GM12891 (cell line): Measurements from ENCODE around the gene LRRC70.

Experiments used
- DNase-seq: peaks from one replicate; pipeline ENCODE4 v3.0.0; 2011; ENCODE audit warnings: low spot score; ENCODE audit not compliant: insufficient read length
- FAIRE-seq: peaks from 2 replicates; lab custom pipeline; 2011; peaks lifted over from hg19 to GRCh38; lab: Jason Lieb, UNC
- PAX5 ChIP-seq: IDR thresholded peaks from 2 replicates; pipeline ENCODE4 v1.6.1; 2011; ENCODE audit warnings: low read length, moderate library complexity, mild to moderate bottlenecking; ENCODE audit not compliant: insufficient read depth, severe bottlenecking
- POLR2A ChIP-seq: IDR thresholded peaks from 2 replicates; pipeline ENCODE4 v1.6.1; 2011; ENCODE audit warnings: low read depth, low read length, control low read depth
- POLR2AphosphoS5 ChIP-seq: IDR thresholded peaks from 2 replicates; pipeline ENCODE4 v1.6.1; 2011; ENCODE audit warnings: low read depth, low read length, control low read depth
- POU2F2 ChIP-seq: IDR thresholded peaks from 2 replicates; pipeline ENCODE4 v1.6.1; 2011; ENCODE audit warnings: low read depth, mild to moderate bottlenecking, control low read depth, low read length, moderate library complexity
- SPI1 ChIP-seq: IDR thresholded peaks from 2 replicates; pipeline ENCODE4 v1.6.1; 2011; ENCODE audit warnings: low read depth, low read length, control low read depth
- TAF1 ChIP-seq: IDR thresholded peaks from 2 replicates; pipeline ENCODE4 v1.6.1; 2011; ENCODE audit warnings: low read depth, low read length, control low read depth

The LRRC70 gene

DNA sequence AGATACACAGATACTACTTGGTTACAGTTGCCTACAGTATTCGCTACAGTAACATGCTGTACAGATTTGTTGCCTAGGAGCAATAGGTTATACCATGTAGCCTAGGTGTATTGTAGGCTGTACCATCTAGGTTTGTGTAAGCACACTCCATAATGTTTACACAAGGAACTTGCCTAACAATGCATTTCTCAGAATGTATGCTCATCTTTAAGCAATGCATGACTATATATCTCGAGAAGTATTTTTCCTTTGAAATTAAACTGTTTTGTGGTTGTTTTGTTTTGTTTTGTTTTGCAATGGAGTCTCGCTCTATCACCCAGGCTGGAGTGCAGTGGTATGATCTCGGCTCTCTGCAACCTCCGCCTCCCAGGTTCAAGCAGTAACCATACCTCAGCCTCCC is 25.3 kb downstream of the LRRC70 start:
- no peak for TF ChIP-seq TAF1
- TF ChIP-seq POLR2AphosphoS5: no peak
- TF ChIP-seq SPI1: no peak
- TF ChIP-seq POLR2A: no peak
- no peak for TF ChIP-seq PAX5
- no peak for TF ChIP-seq POU2F2
- no peak for DNase-seq
- FAIRE-seq: no peak

DNA sequence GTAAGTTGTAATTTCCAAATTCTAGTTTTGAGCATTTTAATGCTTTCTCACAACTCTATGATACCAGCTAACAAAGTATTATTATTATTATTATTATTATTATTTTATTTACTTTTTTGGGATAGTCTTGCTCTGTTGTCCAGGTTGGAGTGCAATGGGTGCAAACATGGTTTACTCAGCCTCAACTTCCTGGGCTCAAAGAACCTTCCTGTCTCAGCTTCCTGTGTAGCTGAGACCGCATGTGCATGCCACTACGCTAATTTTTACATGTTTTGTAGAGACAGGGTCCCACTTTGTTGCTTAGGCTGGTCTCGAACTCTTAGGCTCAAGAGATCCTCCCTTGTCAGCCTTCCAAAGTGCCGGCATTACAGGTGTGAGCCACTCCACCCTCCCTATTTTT is 27.0 kb downstream of the LRRC70 start:
- TF ChIP-seq POLR2A (no peak), POLR2AphosphoS5 (no peak), PAX5 (no peak), POU2F2 (no peak)
- no peak for DNase-seq
- FAIRE-seq: no peak

DNA sequence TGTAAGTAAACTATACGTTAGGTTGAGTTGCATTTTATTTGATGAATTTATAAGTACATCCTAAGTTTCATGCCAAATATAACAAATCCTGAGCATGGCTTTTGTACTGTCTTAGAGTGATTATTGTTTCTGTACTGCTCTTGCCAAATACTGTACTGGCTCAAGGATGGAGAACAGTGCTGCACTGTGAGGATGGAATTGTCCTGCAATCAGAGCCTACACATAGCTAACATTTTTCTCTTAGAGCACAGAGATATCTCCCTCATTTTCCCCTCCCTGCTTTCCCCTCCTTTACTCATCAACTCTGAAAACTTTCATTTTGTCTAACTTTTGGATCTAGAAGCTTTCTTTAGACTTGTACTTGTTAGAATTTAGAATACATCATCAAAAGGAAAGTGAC is 28.3 kb downstream of the LRRC70 start:
- TF ChIP-seq PAX5: no peak
- TF ChIP-seq POLR2AphosphoS5: no peak
- no peak for TF ChIP-seq TAF1
- TF ChIP-seq POLR2A: no peak
- TF ChIP-seq POU2F2: no peak
- TF ChIP-seq SPI1: no peak
- FAIRE-seq: no peak

DNA sequence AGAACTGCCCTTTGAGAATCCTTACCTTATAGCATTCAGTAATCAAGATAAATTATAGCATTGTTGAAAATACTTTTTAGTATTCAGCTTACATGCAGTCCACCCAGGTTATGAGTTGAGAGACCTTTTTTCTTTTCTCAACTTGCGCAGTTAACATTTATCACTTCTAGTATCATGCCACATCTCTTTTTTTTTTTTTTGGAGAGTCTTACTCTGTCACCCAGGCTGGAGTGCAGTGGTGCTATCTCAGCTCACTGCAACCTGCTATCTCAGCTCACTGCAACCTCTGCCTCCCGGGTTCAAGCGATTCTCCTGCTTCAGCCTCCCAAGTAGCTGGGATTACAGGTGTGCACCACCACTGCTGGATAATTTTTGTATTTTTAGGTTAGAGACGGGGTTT is 29.0 kb downstream of the LRRC70 start:
- FAIRE-seq (no peak), DNase-seq (no peak)
- no peak for TF ChIP-seq SPI1
- no peak for TF ChIP-seq TAF1
- TF ChIP-seq POLR2AphosphoS5: no peak
- TF ChIP-seq POLR2A: no peak
- TF ChIP-seq POU2F2: no peak
- TF ChIP-seq PAX5: no peak

More for the DNA sequence above, 28.3 kb downstream of the LRRC70 start:
- DNase-seq: no peak

DNA sequence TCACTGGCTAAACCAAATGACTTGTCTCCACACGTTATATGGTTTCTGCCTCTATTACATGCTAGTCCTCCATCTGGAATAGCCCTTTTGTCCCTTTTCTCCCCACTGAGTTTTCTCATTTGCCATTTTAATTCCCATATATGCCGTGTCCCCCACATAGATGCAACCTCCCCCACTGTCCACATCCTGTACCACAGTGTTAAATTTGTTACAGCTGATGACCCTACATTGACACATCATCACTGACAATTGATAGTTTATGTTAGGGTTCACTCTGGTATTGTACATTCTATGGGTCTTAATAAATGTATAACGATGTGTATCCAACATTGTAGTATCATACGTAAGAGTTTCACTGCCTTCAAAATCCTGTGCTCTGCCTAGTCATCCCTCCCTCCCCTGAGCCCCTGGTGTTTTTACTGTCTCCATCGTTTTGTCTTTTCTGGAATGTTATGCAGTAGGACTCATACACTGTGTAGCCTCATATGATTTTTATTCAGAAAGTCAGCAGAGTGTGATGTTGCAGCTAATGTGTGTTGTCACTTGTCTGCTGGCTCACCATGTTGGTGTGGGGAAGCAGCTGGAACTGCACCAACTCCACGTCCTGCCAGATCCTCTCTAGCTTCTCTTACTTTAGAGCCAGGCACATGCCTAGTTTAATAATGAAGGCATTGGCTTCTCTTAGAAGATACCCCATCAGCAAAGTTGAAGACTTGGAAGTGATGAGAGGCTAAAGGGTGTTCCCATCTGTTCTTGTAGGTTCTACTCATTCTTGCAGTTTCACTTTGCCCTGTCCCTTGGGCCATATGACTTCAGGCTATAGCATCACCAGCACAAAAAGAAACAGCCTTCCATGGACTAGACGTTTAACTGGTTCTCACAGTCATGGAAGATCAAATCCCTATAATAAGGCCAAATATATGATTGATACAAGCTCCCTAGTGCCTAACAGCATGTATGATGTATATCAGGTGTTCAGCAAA is 30.2 kb downstream of the LRRC70 start:
- FAIRE-seq (peak; percentile 62), DNase-seq (no peak)

DNA sequence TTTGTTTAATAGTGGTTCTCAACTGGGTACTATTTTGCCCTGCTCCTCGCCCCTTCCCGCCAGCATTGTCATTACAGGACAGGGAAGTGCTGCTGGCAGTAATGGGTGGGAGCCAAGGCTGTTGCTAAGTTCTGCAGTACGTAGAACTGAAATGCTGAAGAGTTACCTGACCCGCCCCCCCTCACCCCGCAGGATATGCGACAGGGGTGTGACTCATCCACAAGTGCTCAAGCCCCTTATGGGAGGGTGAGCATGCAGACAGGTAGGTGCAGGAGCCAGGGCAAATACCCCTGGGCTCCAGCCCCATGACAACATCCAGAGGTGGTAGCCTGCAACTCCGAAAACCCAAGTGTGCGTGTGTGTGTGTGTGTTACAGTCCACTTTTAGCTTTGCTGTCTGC is 35.7 kb downstream of the LRRC70 start:
- no peak for FAIRE-seq
- no peak for DNase-seq
- TF ChIP-seq POU2F2: no peak
- no peak for TF ChIP-seq POLR2AphosphoS5
- TF ChIP-seq SPI1: no peak
- no peak for TF ChIP-seq PAX5
- no peak for TF ChIP-seq POLR2A
- TF ChIP-seq TAF1: no peak

More for the DNA sequence above, 30.2 kb downstream of the LRRC70 start:
- TF ChIP-seq POLR2A (no peak), POU2F2 (no peak), PAX5 (no peak), TAF1 (no peak), SPI1 (no peak), POLR2AphosphoS5 (no peak)

DNA sequence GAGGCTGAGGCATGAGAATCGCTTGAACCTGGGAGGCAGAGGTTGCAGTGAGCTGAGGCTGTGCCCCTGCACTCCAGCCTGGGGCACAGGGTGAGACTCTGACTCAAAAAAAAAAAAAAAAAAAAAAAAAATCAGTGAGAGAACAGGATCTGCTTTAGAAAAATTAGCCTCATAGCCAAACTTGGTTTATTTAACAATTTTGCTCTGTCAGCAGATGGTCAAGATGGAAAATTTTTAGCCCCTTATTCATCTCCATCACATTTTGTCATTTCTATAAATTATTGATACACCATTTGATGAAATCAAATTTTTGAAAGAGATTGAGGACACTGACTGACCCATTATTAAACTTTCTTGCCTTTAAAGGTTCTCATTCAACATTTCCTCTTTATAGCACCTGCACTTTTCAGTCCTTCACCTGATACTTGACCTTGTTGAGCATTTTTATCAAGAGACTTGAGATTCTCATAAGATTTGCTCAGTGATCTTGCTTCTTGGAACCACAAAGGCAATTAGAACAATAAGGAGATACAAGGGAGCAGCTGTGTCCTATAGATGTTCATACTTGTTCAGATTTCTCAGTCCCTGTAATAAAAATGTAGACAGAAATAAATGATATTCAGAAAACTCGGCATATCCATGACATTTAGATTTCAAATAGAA is 38.1 kb downstream of the LRRC70 start:
- no peak for DNase-seq
- FAIRE-seq: no peak
- TF ChIP-seq POLR2A (no peak), SPI1 (no peak), TAF1 (no peak), PAX5 (no peak), POU2F2 (no peak), POLR2AphosphoS5 (no peak)

DNA sequence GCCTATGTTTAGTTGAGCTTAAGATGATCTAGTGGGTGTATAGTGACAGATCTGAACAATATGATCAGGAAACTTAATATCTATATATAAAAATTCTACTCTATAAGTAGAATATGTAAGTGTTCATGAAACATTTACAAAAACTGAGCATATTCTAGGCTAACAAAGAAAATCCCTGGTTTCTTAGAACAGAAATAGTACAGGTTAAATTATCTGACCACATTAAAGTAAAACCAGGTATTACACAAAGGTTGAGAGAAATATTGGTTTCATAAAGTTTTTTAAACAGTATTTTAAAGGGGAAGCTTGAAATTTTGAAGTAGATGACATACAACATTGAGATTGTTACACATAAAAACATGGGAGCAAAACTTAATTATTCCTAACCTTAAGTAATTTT is 39.3 kb downstream of the LRRC70 start:
- DNase-seq: no peak
- TF ChIP-seq SPI1: no peak
- TF ChIP-seq POU2F2: no peak
- TF ChIP-seq TAF1: no peak
- TF ChIP-seq POLR2AphosphoS5: no peak
- no peak for TF ChIP-seq POLR2A
- no peak for TF ChIP-seq PAX5
- FAIRE-seq: no peak

DNA sequence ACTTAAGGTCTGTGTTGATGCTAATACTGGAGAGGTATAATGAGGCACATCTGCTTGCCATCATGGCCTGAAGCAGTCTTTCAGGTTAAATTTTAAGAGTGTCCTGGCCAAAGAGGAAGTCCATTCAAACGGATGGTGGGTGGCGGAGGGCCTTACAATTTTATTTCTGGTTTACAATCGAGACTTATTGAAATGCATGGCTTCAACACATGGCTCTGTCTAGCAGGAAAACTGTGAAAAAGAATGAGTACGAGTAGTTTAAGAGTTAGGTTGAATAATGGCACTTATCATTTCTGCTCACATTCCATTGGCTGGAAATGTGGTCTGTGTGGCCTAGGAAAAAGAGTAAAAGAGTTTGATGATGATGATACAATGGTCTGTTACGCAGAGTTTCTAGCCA is 42.1 kb downstream of the LRRC70 start:
- DNase-seq (no peak), FAIRE-seq (no peak)
- no peak for TF ChIP-seq SPI1
- no peak for TF ChIP-seq POLR2A
- TF ChIP-seq POU2F2: no peak
- no peak for TF ChIP-seq PAX5
- no peak for TF ChIP-seq TAF1
- TF ChIP-seq POLR2AphosphoS5: no peak
